ENCODE measurements around the gene ABR.
A peak's percentile ranks its signal among the peaks of the same experiment; 100 is the strongest.

DNA sequence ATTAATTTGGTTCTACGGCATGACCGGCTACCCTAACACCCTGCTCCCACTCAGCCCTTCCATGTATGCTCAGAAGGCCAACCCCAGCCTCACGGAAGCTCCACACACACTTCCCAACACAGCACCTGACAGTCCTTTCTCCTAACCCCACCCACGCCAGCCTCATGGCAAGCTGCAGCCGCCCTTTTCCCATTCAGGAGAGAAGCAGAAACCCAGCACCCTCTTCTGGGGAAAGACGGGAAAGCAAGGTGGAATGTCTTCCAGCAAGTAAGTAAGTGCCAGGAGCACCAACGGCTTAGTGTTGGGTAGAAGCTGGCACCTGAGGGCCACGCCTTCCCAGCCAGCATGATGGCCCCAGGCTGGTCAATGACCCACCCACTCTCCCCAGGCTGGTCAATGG lies 32.1 kb downstream of the ABR start:
- TF ChIP-seq, protein P1, sequence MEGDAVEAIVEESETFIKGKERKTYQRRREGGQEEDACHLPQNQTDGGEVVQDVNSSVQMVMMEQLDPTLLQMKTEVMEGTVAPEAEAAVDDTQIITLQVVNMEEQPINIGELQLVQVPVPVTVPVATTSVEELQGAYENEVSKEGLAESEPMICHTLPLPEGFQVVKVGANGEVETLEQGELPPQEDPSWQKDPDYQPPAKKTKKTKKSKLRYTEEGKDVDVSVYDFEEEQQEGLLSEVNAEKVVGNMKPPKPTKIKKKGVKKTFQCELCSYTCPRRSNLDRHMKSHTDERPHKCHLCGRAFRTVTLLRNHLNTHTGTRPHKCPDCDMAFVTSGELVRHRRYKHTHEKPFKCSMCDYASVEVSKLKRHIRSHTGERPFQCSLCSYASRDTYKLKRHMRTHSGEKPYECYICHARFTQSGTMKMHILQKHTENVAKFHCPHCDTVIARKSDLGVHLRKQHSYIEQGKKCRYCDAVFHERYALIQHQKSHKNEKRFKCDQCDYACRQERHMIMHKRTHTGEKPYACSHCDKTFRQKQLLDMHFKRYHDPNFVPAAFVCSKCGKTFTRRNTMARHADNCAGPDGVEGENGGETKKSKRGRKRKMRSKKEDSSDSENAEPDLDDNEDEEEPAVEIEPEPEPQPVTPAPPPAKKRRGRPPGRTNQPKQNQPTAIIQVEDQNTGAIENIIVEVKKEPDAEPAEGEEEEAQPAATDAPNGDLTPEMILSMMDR (IDR thresholded peaks at IDR 0.05; ENCODE audit: poor library complexity, severe bottlenecking): peak; percentile 76
- TF ChIP-seq EZH2 (IDR thresholded peaks at IDR 0.05; ENCODE audit: borderline replicate concordance, insufficient read depth, low read length, poor library complexity, severe bottlenecking): no peak
- TF ChIP-seq EP300 (conservative IDR thresholded peaks at IDR 0.05; ENCODE audit: poor library complexity, severe bottlenecking): no peak
- TF ChIP-seq, protein P2, sequence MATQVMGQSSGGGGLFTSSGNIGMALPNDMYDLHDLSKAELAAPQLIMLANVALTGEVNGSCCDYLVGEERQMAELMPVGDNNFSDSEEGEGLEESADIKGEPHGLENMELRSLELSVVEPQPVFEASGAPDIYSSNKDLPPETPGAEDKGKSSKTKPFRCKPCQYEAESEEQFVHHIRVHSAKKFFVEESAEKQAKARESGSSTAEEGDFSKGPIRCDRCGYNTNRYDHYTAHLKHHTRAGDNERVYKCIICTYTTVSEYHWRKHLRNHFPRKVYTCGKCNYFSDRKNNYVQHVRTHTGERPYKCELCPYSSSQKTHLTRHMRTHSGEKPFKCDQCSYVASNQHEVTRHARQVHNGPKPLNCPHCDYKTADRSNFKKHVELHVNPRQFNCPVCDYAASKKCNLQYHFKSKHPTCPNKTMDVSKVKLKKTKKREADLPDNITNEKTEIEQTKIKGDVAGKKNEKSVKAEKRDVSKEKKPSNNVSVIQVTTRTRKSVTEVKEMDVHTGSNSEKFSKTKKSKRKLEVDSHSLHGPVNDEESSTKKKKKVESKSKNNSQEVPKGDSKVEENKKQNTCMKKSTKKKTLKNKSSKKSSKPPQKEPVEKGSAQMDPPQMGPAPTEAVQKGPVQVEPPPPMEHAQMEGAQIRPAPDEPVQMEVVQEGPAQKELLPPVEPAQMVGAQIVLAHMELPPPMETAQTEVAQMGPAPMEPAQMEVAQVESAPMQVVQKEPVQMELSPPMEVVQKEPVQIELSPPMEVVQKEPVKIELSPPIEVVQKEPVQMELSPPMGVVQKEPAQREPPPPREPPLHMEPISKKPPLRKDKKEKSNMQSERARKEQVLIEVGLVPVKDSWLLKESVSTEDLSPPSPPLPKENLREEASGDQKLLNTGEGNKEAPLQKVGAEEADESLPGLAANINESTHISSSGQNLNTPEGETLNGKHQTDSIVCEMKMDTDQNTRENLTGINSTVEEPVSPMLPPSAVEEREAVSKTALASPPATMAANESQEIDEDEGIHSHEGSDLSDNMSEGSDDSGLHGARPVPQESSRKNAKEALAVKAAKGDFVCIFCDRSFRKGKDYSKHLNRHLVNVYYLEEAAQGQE (IDR thresholded peaks at IDR 0.05; ENCODE audit: borderline replicate concordance): no peak
- no peak for TF ChIP-seq POLR2AphosphoS5 (IDR thresholded peaks at IDR 0.05)
- peak; percentile 77 for TF ChIP-seq SMC3 (conservative IDR thresholded peaks at IDR 0.05; ENCODE audit: poor library complexity)
- peak; percentile 35 for TF ChIP-seq MXI1 (conservative IDR thresholded peaks at IDR 0.05; ENCODE audit: poor library complexity, severe bottlenecking)
- no peak for TF ChIP-seq TAF1 (IDR thresholded peaks at IDR 0.05; ENCODE audit: low read depth)
